ENCODE data around the gene SEC23A. TPM values are rescaled to one million over a fixed set of nuclear protein-coding genes. Genes with fewer than 3 reads are reported as not detected.

SEC23A gene
- total and polyA plus RNA-seq, 2 donors (not counting 1 experiment from before 2014, with no cell fraction given): 13.2 to 52.3 TPM

DNA sequence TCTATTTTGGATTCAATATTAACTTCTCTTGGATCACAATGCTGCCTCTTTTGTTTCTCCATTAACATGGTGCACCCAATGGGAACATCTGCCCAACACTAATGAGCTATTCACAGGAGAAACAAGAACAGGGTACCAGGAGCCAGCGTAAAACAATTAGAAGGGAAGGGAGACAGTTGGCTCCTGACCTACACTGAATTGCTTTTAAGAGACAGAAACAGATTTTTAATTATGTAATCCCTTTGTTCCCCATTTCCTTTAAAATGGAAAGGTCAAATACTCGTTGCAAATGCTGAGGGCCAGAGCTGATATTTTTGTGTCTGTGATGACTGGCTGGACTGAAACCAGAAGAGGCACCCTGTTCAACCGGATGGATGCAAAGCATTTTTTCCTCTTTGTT is 108.3 kb downstream of the SEC23A start:
- H3K27me3 ChIP-seq (replicated peaks in 1 of 4; ENCODE audit: control extremely low read depth in 1 of 4, control insufficient read depth in 3 of 4, insufficient read depth in 4 of 4, low read length in 3 of 4): no peaks in the 10 kb centered on the region
- no peak overlapping the region for H3K4me3 ChIP-seq (ENCODE audit: control extremely low read depth in 1 of 5, extremely low read depth in 1 of 5, insufficient read depth in 1 of 5, low read depth in 2 of 5, low read length in 4 of 5)
- H3K36me3 ChIP-seq (replicated peaks in 1 of 2; ENCODE audit: control extremely low read depth in 1 of 2, control insufficient read depth in 1 of 2, extremely low read depth in 1 of 2, insufficient read depth in 2 of 2, low read length in 1 of 2): no peaks in the 10 kb centered on the region
- POLR2A ChIA-PET: no interaction called here
- peaks cover 4% of the 10 kb centered on the region for H3K4me1 Mint-ChIP-seq
- no peaks in the 10 kb centered on the region for H4K20me1 ChIP-seq (ENCODE audit: control insufficient read depth, insufficient read depth, low read length, poor library complexity, severe bottlenecking)
- no peak for TF ChIP-seq EZH2 (IDR thresholded peaks at IDR 0.05; ENCODE audit: borderline replicate concordance, insufficient read depth, low read depth, low read length, poor library complexity, severe bottlenecking)
- TF ChIP-seq CTCF (IDR thresholded peaks at IDR 0.05): no peak
- H3K4me1 ChIP-seq (ENCODE audit: control insufficient read depth in 2 of 2, insufficient read depth in 2 of 2, low read length in 2 of 2): peaks cover 5% of the 10 kb centered on the region in 2 donors
- no peak overlapping the region for H2AFZ ChIP-seq (ENCODE audit: insufficient read depth, low read depth, low read length, poor library complexity, severe bottlenecking)
- no peak overlapping the region for H3K27ac ChIP-seq (ENCODE audit: low read length in 2 of 2)
- H3K27ac Mint-ChIP-seq: no peak overlapping the region
- no peak overlapping the region for H3K4me3 Mint-ChIP-seq
- CTCF ChIA-PET: no interaction called here
- peaks cover 7% of the 10 kb centered on the region for H3K27me3 Mint-ChIP-seq
- intact Hi-C loops (cut with micrococcal nuclease): no loop called here
- no peak overlapping the region for H3K4me2 ChIP-seq (replicated peaks; ENCODE audit: low read depth, low read length, poor library complexity, severe bottlenecking)
- H3K9me3 Mint-ChIP-seq (ENCODE audit: insufficient read depth): no peaks in the 10 kb centered on the region
- ATAC-seq (ENCODE audit: low read depth) (no peak), DNase-seq (no peak)
- H3K79me2 ChIP-seq (ENCODE audit: control insufficient read depth, insufficient read depth, low read length): no peaks in the 10 kb centered on the region
- no peak overlapping the region for H3K9ac ChIP-seq (ENCODE audit: low read length)
- WGBS (ENCODE audit: insufficient coverage): no CpG with 5 or more reads among the region's 3 CpGs
- no peaks in the 10 kb centered on the region for H3K9me3 ChIP-seq (ENCODE audit: control extremely low read depth in 1 of 3, control insufficient read depth in 2 of 3, insufficient read depth in 1 of 3, low read length in 2 of 3)

DNA sequence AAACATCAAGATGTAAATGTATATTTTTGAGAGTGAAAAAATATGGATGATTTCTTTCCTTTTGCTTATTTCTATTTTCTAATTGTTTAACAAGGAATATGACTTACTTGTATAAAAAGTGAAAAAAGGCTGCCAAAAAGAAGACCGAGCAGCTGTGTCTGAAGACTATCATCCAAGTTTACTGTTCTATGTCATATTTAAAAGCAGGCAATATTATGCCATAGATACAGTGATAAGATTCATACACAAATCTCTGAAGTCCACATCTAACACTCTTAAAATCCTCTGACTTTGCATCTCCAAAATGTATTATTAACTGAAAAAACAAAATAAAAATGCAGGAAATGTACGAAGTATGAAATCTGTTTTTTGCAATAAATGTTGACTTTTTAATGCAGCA is 109.1 kb downstream of the SEC23A start:
- Histone ChIP-seq H3K9me3 (ENCODE audit: control extremely low read depth in 1 of 3, control insufficient read depth in 2 of 3, insufficient read depth in 1 of 3, low read length in 2 of 3) (no peaks in the 10 kb centered on the region), H3K79me2 (ENCODE audit: control insufficient read depth, insufficient read depth, low read length) (no peaks in the 10 kb centered on the region), H3K4me1 (ENCODE audit: control insufficient read depth in 2 of 2, insufficient read depth in 2 of 2, low read length in 2 of 2) (peaks cover 9 to 10% of the 10 kb centered on the region in 2 donors), H4K20me1 (ENCODE audit: control insufficient read depth, insufficient read depth, low read length, poor library complexity, severe bottlenecking) (no peaks in the 10 kb centered on the region), H3K4me3 (ENCODE audit: control extremely low read depth in 1 of 5, extremely low read depth in 1 of 5, insufficient read depth in 1 of 5, low read depth in 2 of 5, low read length in 4 of 5) (no peak overlapping the region), H3K27ac (ENCODE audit: low read length in 2 of 2) (no peak overlapping the region), H3K4me2 (replicated peaks; ENCODE audit: low read depth, low read length, poor library complexity, severe bottlenecking) (no peak overlapping the region), H3K27me3 (replicated peaks in 1 of 4; ENCODE audit: control extremely low read depth in 1 of 4, control insufficient read depth in 3 of 4, insufficient read depth in 4 of 4, low read length in 3 of 4) (no peaks in the 10 kb centered on the region), H2AFZ (ENCODE audit: insufficient read depth, low read depth, low read length, poor library complexity, severe bottlenecking) (no peak overlapping the region), H3K36me3 (replicated peaks in 1 of 2; ENCODE audit: control extremely low read depth in 1 of 2, control insufficient read depth in 1 of 2, extremely low read depth in 1 of 2, insufficient read depth in 2 of 2, low read length in 1 of 2) (no peaks in the 10 kb centered on the region), H3K9ac (ENCODE audit: low read length) (no peak overlapping the region)
- no peak overlapping the region for H3K27ac Mint-ChIP-seq
- no CpG with 5 or more reads among the region's 2 CpGs for WGBS (ENCODE audit: insufficient coverage)
- H3K4me3 Mint-ChIP-seq: no peak overlapping the region
- H3K9me3 Mint-ChIP-seq (ENCODE audit: insufficient read depth): no peaks in the 10 kb centered on the region
- DNase-seq (no peak), ATAC-seq (ENCODE audit: low read depth) (no peak)
- POLR2A ChIA-PET: no interaction called here
- H3K4me1 Mint-ChIP-seq: peaks cover 10% of the 10 kb centered on the region
- intact Hi-C loops (cut with micrococcal nuclease): no loop called here
- CTCF ChIA-PET: no interaction called here
- TF ChIP-seq CTCF (IDR thresholded peaks at IDR 0.05): no peak
- no peak for TF ChIP-seq EZH2 (IDR thresholded peaks at IDR 0.05; ENCODE audit: borderline replicate concordance, insufficient read depth, low read depth, low read length, poor library complexity, severe bottlenecking)
- H3K27me3 Mint-ChIP-seq: peaks cover 7% of the 10 kb centered on the region

All from B cell (primary cell).